ENCODE measurements around the gene ZNF714. TPM values are rescaled to one million over a fixed set of nuclear protein-coding genes. Genes with fewer than 3 reads are reported as not detected.

The ZNF714 gene
- total and polyA plus RNA-seq, 10 of the 15 experiments (the other 5 are each of a cell fraction or from before 2014, with no cell fraction given) = 4.9 to 13.2 (median 9.1) TPM

- TF ChIP-seq ZNF384 (IDR thresholded peaks at IDR 0.05; ENCODE audit: borderline replicate concordance, low read depth, low read length) (no peak), EP300 (IDR thresholded peaks at IDR 0.05; ENCODE audit: borderline replicate concordance in 1 of 2, control insufficient read depth in 1 of 2, low read depth in 2 of 2, low read length in 2 of 2) (no peak), ZNF207 (IDR thresholded peaks at IDR 0.05; ENCODE audit: borderline replicate concordance) (no peak), USF2 (IDR thresholded peaks at IDR 0.05; ENCODE audit: borderline replicate concordance, low read depth, low read length) (no peak), HDAC2 (IDR thresholded peaks at IDR 0.05) (no peak), PRDM15 (CRISPR knock-in tag; IDR thresholded peaks at IDR 0.05) (no peak), SRF (IDR thresholded peaks at IDR 0.05; ENCODE audit: low read depth in 2 of 2, low read length in 2 of 2) (no peak)
Observed at GRCh38 chr19:21052902-21053301, 29.1 kb upstream of the ZNF714 start (continued).

GRCh38 chr19:21065336-21065735 lies 16.7 kb upstream of the ZNF714 start:
- no TSS peak for BruUV-seq (replicated peaks)
- ATAC-seq (no peak), DNase-seq (ENCODE audit: low read depth, low spot score) (no peak), FAIRE-seq (no peak)
- Histone ChIP-seq H3K4me3 (no peak overlapping the region), H3K9ac (ENCODE audit: control insufficient read depth, insufficient read depth, low read length) (no peak overlapping the region), H3K4me1 (ENCODE audit: control insufficient read depth, insufficient read depth, low read length) (no peaks in the 10 kb centered on the region), H3K27me3 (replicated peaks in 1 of 2; ENCODE audit: control insufficient read depth in 2 of 2, insufficient read depth in 2 of 2, low read length in 1 of 2) (no peaks in the 10 kb centered on the region), H3K36me3 (ENCODE audit: control insufficient read depth in 2 of 2, insufficient read depth in 2 of 2, low read length in 1 of 2) (no peaks in the 10 kb centered on the region), H3K79me2 (ENCODE audit: control insufficient read depth, insufficient read depth, low read length) (no peaks in the 10 kb centered on the region), H2AFZ (ENCODE audit: control insufficient read depth, low read depth, low read length) (no peak overlapping the region), H3K4me2 (ENCODE audit: control insufficient read depth, insufficient read depth) (no peak overlapping the region), H4K20me1 (ENCODE audit: control insufficient read depth, insufficient read depth) (no peaks in the 10 kb centered on the region), H3K9me3 (replicated peaks; ENCODE audit: control insufficient read depth, insufficient read depth, low read length) (no peaks in the 10 kb centered on the region; the same call in 1 of the 3 replicates), H3K27ac (ENCODE audit: control insufficient read depth, insufficient read depth) (no peak overlapping the region)
- TF ChIP-seq TCF12 (IDR thresholded peaks at IDR 0.05; ENCODE audit: low read depth, low read length) (no peak), CEBPZ (IDR thresholded peaks at IDR 0.05; ENCODE audit: low read depth, low read length) (no peak), ZNF622 (IDR thresholded peaks at IDR 0.05) (no peak), ATF2 (IDR thresholded peaks at IDR 0.05; ENCODE audit: low read length) (no peak), FOS (IDR thresholded peaks at IDR 0.05; ENCODE audit: borderline replicate concordance, extremely low read depth, insufficient read length) (no peak)
- intact Hi-C loops (cut with micrococcal nuclease; ENCODE audit: unreplicated experiment) (no loop called here), in situ Hi-C loops (cut with MboI) (no loop called here)
- ChIA-PET RAD21 (ENCODE audit: unreplicated experiment) (no interaction called here), SMC1A (ENCODE audit: uncharacterized antibody, unreplicated experiment) (no interaction called here), POLR2A (interaction anchor here (0.7 kb wide), 1 partner anchor 291 kb away, joined by 3 read pairs; no protein-coding TSS in a partner anchor), CTCF (no interaction called here)
